Pancreas (tissue), 10 donors: ENCODE measurements around the gene ZMYND19. TPM values are rescaled to one million over a fixed set of nuclear protein-coding genes. Genes with fewer than 3 reads are reported as not detected.

Source experiments
- ATAC-seq, 4 donors: fragments of 200-7000 bp; cut with Tn5 transposase; one replicate each; pipeline versions ENCODE4 v1.8.0 to v1.9.1; 2020; ENCODE audit warnings: mild to moderate bottlenecking in 4 of 4, moderate library complexity in 4 of 4
- DNase-seq, 6 donors: peaks; one replicate each; pipeline ENCODE4 v3.0.0-alpha.2; 2020
- FAIRE-seq: peaks from 2 replicates; lab custom pipeline; 2012; peaks lifted over from hg19 to GRCh38; lab: Jason Lieb, UNC
- H3K27ac ChIP-seq, 4 donors: fragments of 200-600 bp; sonication (generic); 1 replicate in 3 of 4; 2 replicates in 1 of 4; pipeline versions ENCODE4 v1.5.0 to v1.8.0; 2020
- H3K27me3 ChIP-seq, 4 donors: fragments of 200-600 bp; one replicate each; pipeline ENCODE4 v1.8.0; 2021
- H3K36me3 ChIP-seq, 3 donors: fragments of 200-600 bp; sonication (generic) in 1 of 3; one replicate each; pipeline versions ENCODE4 v1.5.0 to v1.8.0; 2020 to 2021
- H3K4me1 ChIP-seq, 3 donors: fragments of 200-600 bp; one replicate each; pipeline ENCODE4 v1.8.0; 2021
- H3K4me3 ChIP-seq, 4 donors: fragments of 200-600 bp; sonication (generic) in 2 of 4; one replicate each; pipeline versions ENCODE4 v1.5.0 to v1.8.0; 2020 to 2021
- H3K9me3 ChIP-seq, 4 donors: fragments of 200-600 bp; one replicate each; pipeline ENCODE4 v1.8.0; 2021
- WGBS, 2 donors: extraction: QIAGEN DNeasy Blood & Tissue Kit; methylation state at CpG; one replicate each; pipeline ENCODE4 v1.1.7; 2013; 5-methylcytosine and 5-hydroxymethylcytosine counted together
- intact Hi-C, 3 donors: fragments of 100-400 bp; cut with DNase I; formaldehyde crosslinking; loops; one replicate each; pipeline versions ENCODE4 v1.11.1 to v1.14.2; 2022
- polyA plus RNA-seq, 2 donors: library from polyadenylated mRNA; stranded (reverse); fragments of 200-250 nt; gene quantifications; one replicate each; pipeline ENCODE4 v1.2.3, GENCODE V29; 2013
- total RNA-seq, 6 donors: library from RNA; stranded (reverse); fragmentation: NEBNext Ultra II Directional in 4 of 6; extraction: Animal tissue kit (Norgen Biotek cat#: 25700) in 4 of 6; gene quantifications; one replicate each; pipeline versions ENCODE4 v1.2.1 to v1.2.4, GENCODE V29; 2021 to 2023
- TF ChIP-seq, protein P1 (sequence below), 4 donors: fragments of 200-600 bp; sonication (generic) in 3 of 4; IDR thresholded peaks; one replicate each; pipeline versions ENCODE4 v1.5.0 to v1.8.0; 2021; ENCODE audit warnings: antibody characterized with exemption in 4 of 4
- donor health status: healthy with polysubstance abuse.
- donor health status: DM: no; HTN: no; CAD: no; lungs with moderate emphysema.
- donor health status: DM: no; HTN: no; CAD: no.
- donor health status: control.
- donor health status: control.
- donor health status: Bipolar disorder and iron deficiency.
- donor health status: DM: yes; HTN: yes; CAD: no.
- donor health status: DM: no; HTN: no; CAD: no.
- donor health status: DM: no; HTN: no; CAD: no.
- donor health status: DM: yes; HTN: yes; CAD: no.

The ZMYND19 gene
- total and polyA plus RNA-seq, 8 donors: 6.1 to 18.6 (median 9.5) TPM

DNA sequence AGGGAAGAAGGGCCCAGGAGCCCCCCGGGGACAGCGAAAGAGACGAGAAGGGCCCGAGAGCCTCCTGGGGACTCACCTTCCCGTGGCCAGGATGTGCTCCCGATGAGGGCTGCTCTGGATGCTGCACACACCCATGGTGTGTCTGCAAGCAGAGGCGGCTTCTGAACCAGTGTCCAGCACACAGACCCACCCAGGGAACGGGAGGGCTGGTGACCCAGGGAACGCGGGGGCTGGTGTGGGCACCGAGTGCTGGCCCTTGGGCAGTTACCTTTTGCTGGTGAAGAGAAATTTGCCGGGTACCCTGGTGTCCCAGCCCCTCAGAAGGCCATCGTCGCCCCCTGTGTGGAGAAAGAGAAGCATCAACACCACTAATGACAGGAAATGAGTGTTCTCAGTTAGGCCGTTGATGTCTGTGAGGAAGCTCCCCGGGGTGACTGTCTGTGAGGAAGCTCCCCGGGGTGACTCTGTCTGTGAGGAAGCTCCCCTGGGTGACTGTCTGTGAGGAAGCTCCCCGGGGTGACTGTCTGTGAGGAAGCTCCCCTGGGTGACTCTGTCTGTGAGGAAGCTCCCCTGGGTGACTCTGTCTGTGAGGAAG lies 25.4 kb downstream of the ZMYND19 start:
- H3K4me1 ChIP-seq: no peaks in the 10 kb centered on the region
- no peak overlapping the region for H3K4me3 ChIP-seq
- DNase-seq (peak in 1 of 6 donors; percentile 3), ATAC-seq (no peak), FAIRE-seq (no peak)
- TF ChIP-seq, protein P1, sequence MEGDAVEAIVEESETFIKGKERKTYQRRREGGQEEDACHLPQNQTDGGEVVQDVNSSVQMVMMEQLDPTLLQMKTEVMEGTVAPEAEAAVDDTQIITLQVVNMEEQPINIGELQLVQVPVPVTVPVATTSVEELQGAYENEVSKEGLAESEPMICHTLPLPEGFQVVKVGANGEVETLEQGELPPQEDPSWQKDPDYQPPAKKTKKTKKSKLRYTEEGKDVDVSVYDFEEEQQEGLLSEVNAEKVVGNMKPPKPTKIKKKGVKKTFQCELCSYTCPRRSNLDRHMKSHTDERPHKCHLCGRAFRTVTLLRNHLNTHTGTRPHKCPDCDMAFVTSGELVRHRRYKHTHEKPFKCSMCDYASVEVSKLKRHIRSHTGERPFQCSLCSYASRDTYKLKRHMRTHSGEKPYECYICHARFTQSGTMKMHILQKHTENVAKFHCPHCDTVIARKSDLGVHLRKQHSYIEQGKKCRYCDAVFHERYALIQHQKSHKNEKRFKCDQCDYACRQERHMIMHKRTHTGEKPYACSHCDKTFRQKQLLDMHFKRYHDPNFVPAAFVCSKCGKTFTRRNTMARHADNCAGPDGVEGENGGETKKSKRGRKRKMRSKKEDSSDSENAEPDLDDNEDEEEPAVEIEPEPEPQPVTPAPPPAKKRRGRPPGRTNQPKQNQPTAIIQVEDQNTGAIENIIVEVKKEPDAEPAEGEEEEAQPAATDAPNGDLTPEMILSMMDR (IDR thresholded peaks at IDR 0.05): no peak
- H3K27me3 ChIP-seq: no peaks in the 10 kb centered on the region
- H3K36me3 ChIP-seq: peaks cover 0 to 21% (median 8%) of the 10 kb centered on the region in 3 donors
- WGBS, 2 donors: 91 to 93% methylated on average over 18 of the region's 18 CpGs
- intact Hi-C loops: loop anchor here in 1 of 3 donors (10.0 kb wide), 1 partner anchor 130 kb away; no protein-coding TSS in a partner anchor
- H3K27ac ChIP-seq: no peak overlapping the region
- H3K9me3 ChIP-seq: no peaks in the 10 kb centered on the region

DNA sequence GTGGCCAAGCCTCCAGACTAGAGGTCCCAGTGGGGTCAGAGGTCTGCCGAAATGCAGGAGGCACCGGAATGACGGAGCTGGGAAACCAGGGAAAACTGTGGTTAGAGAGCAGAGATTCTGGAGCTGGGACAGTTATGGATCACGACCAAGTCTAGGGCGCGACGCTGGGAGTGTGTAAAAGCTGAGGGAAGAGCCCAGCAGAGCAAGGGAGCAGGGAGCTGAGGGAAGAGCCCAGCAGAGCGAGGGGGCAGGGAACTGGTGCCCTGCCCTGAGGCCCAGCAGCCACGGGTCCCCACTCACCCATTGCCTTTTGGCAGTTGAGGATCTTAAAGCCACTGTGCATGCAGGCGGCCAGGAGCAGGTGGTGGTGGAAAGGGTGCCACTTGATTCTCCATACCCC lies 26.2 kb downstream of the ZMYND19 start:
- Histone ChIP-seq H3K27me3 (no peaks in the 10 kb centered on the region), H3K36me3 (peaks cover 0 to 21% (median 8%) of the 10 kb centered on the region in 3 donors), H3K4me1 (no peaks in the 10 kb centered on the region), H3K9me3 (no peaks in the 10 kb centered on the region), H3K4me3 (no peak overlapping the region), H3K27ac (no peak overlapping the region)
- FAIRE-seq (no peak), ATAC-seq (no peak), DNase-seq (no peak)
- TF ChIP-seq, protein P1 (IDR thresholded peaks at IDR 0.05): no peak
- intact Hi-C loops: loop anchor here in 1 of 3 donors (10.0 kb wide), 1 partner anchor 131 kb away; no protein-coding TSS in a partner anchor
- 89 to 93% methylated on average over 10 of the region's 10 CpGs for WGBS, 2 donors

DNA sequence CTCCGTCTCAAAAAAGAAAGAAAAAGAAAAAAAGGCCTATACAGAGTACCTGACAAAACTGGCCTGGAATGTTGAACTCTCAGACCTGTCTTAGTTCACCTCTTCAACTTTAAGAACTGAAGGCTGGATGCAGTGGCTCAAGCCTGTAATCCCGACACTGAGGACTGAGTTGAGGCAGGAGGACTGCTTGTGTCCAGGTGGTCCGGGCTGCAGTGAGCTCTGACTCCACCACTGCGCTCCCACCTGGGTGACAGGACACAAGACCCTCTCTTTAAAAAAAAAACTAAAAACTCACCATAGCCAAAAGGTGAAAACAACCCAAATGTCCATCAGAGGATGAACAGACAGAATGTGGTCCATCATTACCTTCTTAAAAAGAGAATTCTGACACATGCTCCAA lies 32.2 kb downstream of the ZMYND19 start:
- no peak overlapping the region for H3K27ac ChIP-seq
- ATAC-seq: no peak
- DNase-seq: no peak
- no peaks in the 10 kb centered on the region for H3K9me3 ChIP-seq
- no peak overlapping the region for H3K4me3 ChIP-seq
- 97% methylated on average over 4 of the region's 4 CpGs for WGBS, 2 donors
- no peak for FAIRE-seq
- H3K36me3 ChIP-seq: peaks cover 0 to 20% (median 0%) of the 10 kb centered on the region in 3 donors
- no peaks in the 10 kb centered on the region for H3K27me3 ChIP-seq
- H3K4me1 ChIP-seq: no peaks in the 10 kb centered on the region
- TF ChIP-seq, protein P1 (IDR thresholded peaks at IDR 0.05): no peak
- intact Hi-C loops: no loop called here

- Histone ChIP-seq H3K27ac (no peak overlapping the region), H3K4me3 (no peak overlapping the region), H3K27me3 (no peaks in the 10 kb centered on the region), H3K4me1 (peaks cover 0 to 3% (median 0%) of the 10 kb centered on the region in 3 donors), H3K9me3 (no peaks in the 10 kb centered on the region), H3K36me3 (peaks cover 0 to 14% (median 0%) of the 10 kb centered on the region in 3 donors)
- ATAC-seq (no peak), FAIRE-seq (no peak), DNase-seq (no peak)
- intact Hi-C loops: no loop called here
- TF ChIP-seq, protein P1 (IDR thresholded peaks at IDR 0.05): no peak
- 83% methylated on average over 24 of the region's 24 CpGs for WGBS, 2 donors
Observed at GRCh38 chr9:137556069-137556838, 34.1 kb downstream of the ZMYND19 start.
